CD4-positive, alpha-beta T cell treated with Interferon gamma for 1 hour (primary cell): Measurements from ENCODE around the gene SIM1.

Experiments
- DNase-seq: peaks from one replicate; pipeline ENCODE4 v3.0.0-alpha.2; 2020

The SIM1 gene

GRCh38 chr6:100470422-100471120 is 5.8 kb upstream of the SIM1 start:
- no peak for DNase-seq

- DNase-seq = no peak
Measured at GRCh38 chr6:100469101-100469859, 4.6 kb upstream of the SIM1 start.

- DNase-seq = no peak
Measured at GRCh38 chr6:100468016-100468622, 3.4 kb upstream of the SIM1 start.

- no peak for DNase-seq
Measured at GRCh38 chr6:100467129-100468015, 2.7 kb upstream of the SIM1 start.

GRCh38 chr6:100466410-100467128 is 1.8 kb upstream of the SIM1 start:
- DNase-seq = no peak

- no peak for DNase-seq
Measured at GRCh38 chr6:100465701-100466409, 1.1 kb upstream of the SIM1 start.

- DNase-seq = no peak
Measured at GRCh38 chr6:100464162-100464851, 414 bp downstream of the SIM1 start.

GRCh38 chr6:100463630-100464161 is 1.0 kb downstream of the SIM1 start:
- no peak for DNase-seq

GRCh38 chr6:100462706-100463629 is 1.8 kb downstream of the SIM1 start:
- no peak for DNase-seq

- no peak for DNase-seq
Measured at GRCh38 chr6:100461917-100462705, 2.6 kb downstream of the SIM1 start.

GRCh38 chr6:100461278-100461916 is 3.3 kb downstream of the SIM1 start:
- DNase-seq = no peak

GRCh38 chr6:100460650-100461204 is 4.0 kb downstream of the SIM1 start:
- DNase-seq = no peak

- DNase-seq = no peak
Measured at GRCh38 chr6:100459592-100460184, 5.0 kb downstream of the SIM1 start.

- no peak for DNase-seq
Measured at GRCh38 chr6:100458841-100459591, 5.7 kb downstream of the SIM1 start.

- DNase-seq = no peak
Measured at GRCh38 chr6:100457311-100457990, 7.3 kb downstream of the SIM1 start.

- DNase-seq = no peak
Measured at GRCh38 chr6:100456908-100457235, 7.8 kb downstream of the SIM1 start.
